K562 (cell line): ENCODE measurements around the gene BZW2. TPM values are rescaled to one million over a fixed set of nuclear protein-coding genes. Genes with fewer than 3 reads are reported as not detected.

Source experiments
- BHLHE40 ChIP-seq: IDR thresholded peaks from 2 replicates; pipeline ENCODE4 v1.6.1; 2011; ENCODE audit warnings: low read length, improper control_type of control experiment
- CREB1 ChIP-seq, 2 experiments: sonication (generic) in 1 of 2; formaldehyde crosslinking in 1 of 2; IDR thresholded peaks; 2 replicates each; pipeline versions ENCODE4 v1.6.1 to v1.8.0; 2012 to 2022; ENCODE audit warnings: inconsistent platforms in 1 of 2, mild to moderate bottlenecking in 1 of 2, missing genetic modification reagents in 1 of 2, moderate library complexity in 1 of 2
- DMBX1 ChIP-seq: fragments of 250-450 bp; sonication (Bioruptor Pico); IDR thresholded peaks from 2 replicates; pipeline ENCODE4 v1.8.0; 2022; ENCODE audit warnings: inconsistent platforms, mild to moderate bottlenecking, moderate library complexity, borderline replicate concordance
- ERF ChIP-seq: fragments of 450-650 bp; formaldehyde crosslinking; IDR thresholded peaks from 2 replicates; pipeline ENCODE4 v1.4.0; 2020; ENCODE audit warnings: mild to moderate bottlenecking, mixed read lengths
- FOSL1 ChIP-seq: fragments of 200-800 bp; sonication (Bioruptor generic); conservative IDR thresholded peaks from 2 replicates; pipeline ENCODE4 v1.6.1; 2016; ENCODE audit warnings: missing genetic modification characterization, missing compliant biosample characterization
- FOXK2 ChIP-seq, 2 experiments: fragments of 450-650 bp; IDR thresholded peaks in 1 of 2; conservative IDR thresholded peaks in 1 of 2; 2 replicates each; pipeline ENCODE4 v1.6.1; 2016; ENCODE audit warnings: low read depth in 2 of 2, mild to moderate bottlenecking in 1 of 2
- JUN ChIP-seq, 2 experiments: sonication (generic) in 1 of 2; formaldehyde crosslinking in 1 of 2; IDR thresholded peaks; 2 replicates each; pipeline versions ENCODE4 v1.6.1 to v1.8.0; 2012 to 2022; ENCODE audit warnings: borderline replicate concordance in 2 of 2, mild to moderate bottlenecking in 2 of 2, improper control_type of control experiment in 1 of 2, low read depth in 1 of 2, low read length in 1 of 2, missing genetic modification reagents in 1 of 2
- KLF6 ChIP-seq: fragments of 250-450 bp; sonication (Bioruptor Pico); IDR thresholded peaks from 2 replicates; pipeline ENCODE4 v1.4.0; 2020; ENCODE audit warnings: mild to moderate bottlenecking, moderate library complexity, borderline replicate concordance
- LEF1 ChIP-seq: fragments of 450-650 bp; IDR thresholded peaks from 2 replicates; pipeline ENCODE4 v1.6.1; 2016; ENCODE audit warnings: mild to moderate bottlenecking
- NCOR1 ChIP-seq: fragments of 450-650 bp; IDR thresholded peaks from 2 replicates; pipeline ENCODE4 v1.6.1; 2016; ENCODE audit warnings: mild to moderate bottlenecking, moderate library complexity
- NFRKB ChIP-seq: fragments of 450-650 bp; IDR thresholded peaks from 2 replicates; pipeline ENCODE4 v1.6.1; 2016; ENCODE audit warnings: low read depth
- NRF1 ChIP-seq, 2 experiments: fragments of 450-650 bp; IDR thresholded peaks in 1 of 2; conservative IDR thresholded peaks in 1 of 2; 2 replicates each; pipeline ENCODE4 v1.6.1; 2014; ENCODE audit warnings: mild to moderate bottlenecking in 2 of 2
- SMAD4 ChIP-seq: fragments of 250-450 bp; sonication (Bioruptor Pico); conservative IDR thresholded peaks from 2 replicates; pipeline ENCODE4 v1.8.0; 2021; ENCODE audit warnings: inconsistent platforms, mild to moderate bottlenecking, moderate library complexity
- TCF7 ChIP-seq: sonication (generic); IDR thresholded peaks from 2 replicates; pipeline ENCODE4 v1.6.1; 2016; ENCODE audit warnings: antibody characterized with exemption, borderline replicate concordance
- YY1 ChIP-seq, 3 experiments: IDR thresholded peaks; 2 replicates each; pipeline ENCODE4 v1.6.1; 2011; ENCODE audit warnings: low read length in 2 of 3, mild to moderate bottlenecking in 2 of 3, moderate library complexity in 2 of 3, borderline replicate concordance in 1 of 3, control low read depth in 1 of 3, low read depth in 1 of 3; ENCODE audit not compliant: insufficient read depth in 3 of 3, insufficient replicate concordance in 2 of 3, control insufficient read depth in 1 of 3, insufficient read length in 1 of 3; ENCODE audit errors: extremely low read depth in 1 of 3
- ZKSCAN1 ChIP-seq: fragments of 150-350 bp; IDR thresholded peaks from 2 replicates; pipeline ENCODE4 v1.6.1; 2016; ENCODE audit warnings: low read depth, low read length
- ZNF175 ChIP-seq: fragments of 200-800 bp; sonication (Bioruptor generic); IDR thresholded peaks from 2 replicates; pipeline ENCODE4 v1.6.1; 2016; ENCODE audit warnings: low read depth, mild to moderate bottlenecking, missing genetic modification characterization, missing compliant biosample characterization
- ZNF785 ChIP-seq: fragments of 250-450 bp; sonication (Bioruptor Pico); IDR thresholded peaks from 2 replicates; pipeline ENCODE4 v1.4.0; 2020; ENCODE audit warnings: mild to moderate bottlenecking
- polyA plus RNA-seq, 8 experiments: library from polyadenylated mRNA; depleted of rRNA in 4 of 8; stranded (reverse) in 5 of 8; unstranded in 3 of 8; fragments of >200 nt; fragmentation: Nextera tagmentation in 2 of 8; fragmentation: Illumina TruSeq in 1 of 8; extraction: Ambion mirVana in 2 of 8; extraction: Trizol in 1 of 8; gene quantifications; 2 replicates each; pipeline versions ENCODE4 v1.2.1 to v1.2.3, GENCODE V29; 2011 to 2014; ENCODE audit warnings: inconsistent platforms in 1 of 8, missing spikeins in 1 of 8
- total RNA-seq, 7 experiments: library from RNA; depleted of rRNA in 6 of 7; stranded (reverse); fragments of >200 nt in 6 of 7; fragmentation: Illumina TruSeq in 2 of 7; extraction: Trizol in 2 of 7; gene quantifications; 2 replicates each; pipeline versions ENCODE4 v1.2.1 to v1.2.3, GENCODE V29; 2011 to 2021; ENCODE audit warnings: low replicate concordance in 1 of 7
- TF ChIP-seq, protein P1 (sequence below): IDR thresholded peaks from 2 replicates; pipeline ENCODE4 v1.6.1; 2014; ENCODE audit warnings: antibody characterized with exemption
- TF ChIP-seq, protein P2 (sequence below): fragments of 450-650 bp; IDR thresholded peaks from 2 replicates; pipeline ENCODE4 v1.6.1; 2016; ENCODE audit warnings: low read depth, mild to moderate bottlenecking, moderate library complexity
- TF ChIP-seq, protein P3 (sequence below): sonication (generic); formaldehyde crosslinking; IDR thresholded peaks from 2 replicates; pipeline ENCODE4 v1.8.0; 2022; ENCODE audit warnings: missing genetic modification reagents, mild to moderate bottlenecking, moderate library complexity, borderline replicate concordance

BZW2 gene
- total and polyA plus RNA-seq, 9 of the 15 experiments (the other 6 are each of a cell fraction or from before 2014, with no cell fraction given) = 140 to 316 (median 173) TPM

DNA sequence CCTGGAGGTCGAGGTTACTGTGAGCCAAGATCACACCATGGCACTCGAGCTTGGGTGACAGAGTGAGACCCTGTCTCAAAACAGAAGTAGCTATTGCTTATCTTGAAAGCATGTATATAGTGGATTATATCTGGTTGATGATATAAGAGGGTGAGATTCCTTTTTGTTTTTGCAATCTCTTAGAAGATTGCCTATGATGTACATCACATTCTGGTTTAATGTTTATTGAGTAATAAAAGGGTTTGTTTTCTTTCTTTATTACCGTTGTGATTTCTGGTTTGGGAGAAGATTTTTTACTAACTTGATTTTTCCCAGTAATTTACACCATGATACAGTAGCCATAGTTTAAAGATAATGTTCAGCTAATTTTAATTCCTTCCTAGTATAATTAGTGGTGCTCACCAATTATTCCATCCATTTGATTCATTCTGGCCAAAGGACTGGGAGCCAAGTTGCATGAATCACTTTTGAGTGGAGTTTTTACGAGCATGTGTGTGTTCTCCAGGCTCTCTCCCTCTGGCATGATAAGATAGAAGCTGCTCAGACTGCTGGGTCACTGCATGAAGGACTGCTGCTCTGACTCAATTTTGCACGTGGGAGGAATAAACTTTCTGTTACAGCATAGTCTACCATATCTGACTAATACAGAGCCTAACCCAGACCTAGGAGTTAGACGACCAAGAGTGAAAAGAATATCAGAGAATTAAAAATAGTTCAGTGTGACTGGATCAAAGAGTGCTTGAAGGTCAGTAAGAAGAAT lies 94.1 kb downstream of the BZW2 start (continued):
- TF ChIP-seq ZKSCAN1 (no peak), NCOR1 (peak; percentile 96), BHLHE40 (peak; percentile 95), NRF1 (conservative IDR thresholded peaks at IDR 0.05 in 1 of 2, IDR thresholded peaks at IDR 0.05 in 1 of 2) (peak; percentile 44 to 50; a peak in 3 of 4 replicates), DMBX1 (CRISPR knock-in tag) (peak; percentile 88), JUN (IDR thresholded peaks at IDR 0.05; ENCODE audit: borderline replicate concordance, low read depth, low read length) (peak; percentile 91), JUN (CRISPR knock-in tag; IDR thresholded peaks at IDR 0.05; ENCODE audit: borderline replicate concordance) (no peak), ZNF785 (CRISPR knock-in tag) (no peak), FOSL1 (peak; percentile 98), ERF (CRISPR knock-in tag) (no peak), FOXK2 (conservative IDR thresholded peaks at IDR 0.05 in 1 of 2, IDR thresholded peaks at IDR 0.05 in 1 of 2; ENCODE audit: low read depth in 2 of 2) (peak in 1 of 2 experiments; percentile 34; a peak in 1 of 4 replicates), KLF6 (CRISPR knock-in tag) (peak; percentile 55; the same call in 1 of the 2 replicates), SMAD4 (CRISPR knock-in tag) (peak; percentile 96), YY1 (IDR thresholded peaks at IDR 0.05; ENCODE audit: borderline replicate concordance in 1 of 3, control insufficient read depth in 1 of 3, extremely low read depth in 1 of 3, insufficient read depth in 3 of 3, insufficient read length in 1 of 3, insufficient replicate concordance in 2 of 3, low read depth in 1 of 3, low read length in 2 of 3) (peak in 1 of 3 experiments; percentile 15), LEF1 (peak; percentile 90), ZNF175 (CRISPR knock-in tag) (0 out of 2 replicates have a peak, but pooled peaks have one; percentile 34), NFRKB (peak; percentile 28; the same call in 1 of the 2 replicates), TCF7 (peak; percentile 78; the same call in 1 of the 2 replicates), CREB1 (IDR thresholded peaks at IDR 0.05) (peak; percentile 84), CREB1 (CRISPR knock-in tag; IDR thresholded peaks at IDR 0.05) (peak; percentile 23; the same call in 1 of the 2 replicates)
- TF ChIP-seq, protein P1, sequence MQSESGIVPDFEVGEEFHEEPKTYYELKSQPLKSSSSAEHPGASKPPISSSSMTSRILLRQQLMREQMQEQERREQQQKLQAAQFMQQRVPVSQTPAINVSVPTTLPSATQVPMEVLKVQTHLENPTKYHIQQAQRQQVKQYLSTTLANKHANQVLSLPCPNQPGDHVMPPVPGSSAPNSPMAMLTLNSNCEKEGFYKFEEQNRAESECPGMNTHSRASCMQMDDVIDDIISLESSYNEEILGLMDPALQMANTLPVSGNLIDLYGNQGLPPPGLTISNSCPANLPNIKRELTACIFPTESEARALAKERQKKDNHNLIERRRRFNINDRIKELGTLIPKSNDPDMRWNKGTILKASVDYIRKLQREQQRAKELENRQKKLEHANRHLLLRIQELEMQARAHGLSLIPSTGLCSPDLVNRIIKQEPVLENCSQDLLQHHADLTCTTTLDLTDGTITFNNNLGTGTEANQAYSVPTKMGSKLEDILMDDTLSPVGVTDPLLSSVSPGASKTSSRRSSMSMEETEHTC = peak; percentile 74; the same call in 1 of the 2 replicates
- TF ChIP-seq, protein P2, sequence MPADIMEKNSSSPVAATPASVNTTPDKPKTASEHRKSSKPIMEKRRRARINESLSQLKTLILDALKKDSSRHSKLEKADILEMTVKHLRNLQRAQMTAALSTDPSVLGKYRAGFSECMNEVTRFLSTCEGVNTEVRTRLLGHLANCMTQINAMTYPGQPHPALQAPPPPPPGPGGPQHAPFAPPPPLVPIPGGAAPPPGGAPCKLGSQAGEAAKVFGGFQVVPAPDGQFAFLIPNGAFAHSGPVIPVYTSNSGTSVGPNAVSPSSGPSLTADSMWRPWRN = peak; percentile 54; the same call in 1 of the 2 replicates
- TF ChIP-seq, protein P3, sequence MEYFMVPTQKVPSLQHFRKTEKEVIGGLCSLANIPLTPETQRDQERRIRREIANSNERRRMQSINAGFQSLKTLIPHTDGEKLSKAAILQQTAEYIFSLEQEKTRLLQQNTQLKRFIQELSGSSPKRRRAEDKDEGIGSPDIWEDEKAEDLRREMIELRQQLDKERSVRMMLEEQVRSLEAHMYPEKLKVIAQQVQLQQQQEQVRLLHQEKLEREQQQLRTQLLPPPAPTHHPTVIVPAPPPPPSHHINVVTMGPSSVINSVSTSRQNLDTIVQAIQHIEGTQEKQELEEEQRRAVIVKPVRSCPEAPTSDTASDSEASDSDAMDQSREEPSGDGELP (CRISPR knock-in tag) = peak; percentile 35; the same call in 1 of the 2 replicates
